ENCODE measurements around the gene PMEL.
A peak's percentile ranks its signal among the peaks of the same experiment; 100 is the strongest.
"Not testable (repeated sequence)": the region's sequence is repeated elsewhere in the genome, so short reads cannot be mapped to it uniquely, and the experiment has no call there.

The PMEL gene

GRCh38 chr12:55927588-55928502, 38.0 kb downstream of the PMEL start, which contains the start of gene PYM1:
Gene PYM1, minus strand, starts transcription at chr12:55927894. Its CDS starts 133 bp downstream, at chr12:55927761.
- peak within 1 kb of the TSS; percentile 99 for H3K4me3 ChIP-seq (ENCODE audit: low read length)
- DNase-seq (ENCODE audit: low read depth): no peak
- no peak for TF ChIP-seq CTCF (conservative IDR thresholded peaks at IDR 0.05; ENCODE audit: low read depth, low read length)

GRCh38 chr12:55926738-55927587, 38.9 kb downstream of the PMEL start:
- TF ChIP-seq CTCF (conservative IDR thresholded peaks at IDR 0.05; ENCODE audit: low read depth, low read length): peak; percentile 77
- peak; percentile 70 for DNase-seq (ENCODE audit: low read depth)

GRCh38 chr12:55925870-55926737, 39.7 kb downstream of the PMEL start:
- H3K4me3 ChIP-seq (ENCODE audit: low read length): peak overlapping the region; percentile 99
- no peak for TF ChIP-seq CTCF (conservative IDR thresholded peaks at IDR 0.05; ENCODE audit: low read depth, low read length)
- no peak for DNase-seq (ENCODE audit: low read depth)

More at GRCh38 chr12:55926738-55927587, 38.9 kb downstream of the PMEL start:
- peak overlapping the region; percentile 99 for H3K4me3 ChIP-seq (ENCODE audit: low read length)

GRCh38 chr12:55925371-55925770, 40.5 kb downstream of the PMEL start:
- no peak for DNase-seq (ENCODE audit: low read depth)
- TF ChIP-seq CTCF (conservative IDR thresholded peaks at IDR 0.05; ENCODE audit: low read depth, low read length): no peak
- no peak overlapping the region for H3K4me3 ChIP-seq (ENCODE audit: low read length)

GRCh38 chr12:55923648-55924047, 42.2 kb downstream of the PMEL start:
- H3K4me3 ChIP-seq (ENCODE audit: low read length); DNase-seq (ENCODE audit: low read depth): not testable (repeated sequence)

GRCh38 chr12:55922126-55922525, 43.7 kb downstream of the PMEL start:
- no peak for TF ChIP-seq CTCF (conservative IDR thresholded peaks at IDR 0.05; ENCODE audit: low read depth, low read length)
- H3K4me3 ChIP-seq (ENCODE audit: low read length): no peak overlapping the region
- no peak for DNase-seq (ENCODE audit: low read depth)

- not testable (repeated sequence) for H3K4me3 ChIP-seq (ENCODE audit: low read length); DNase-seq (ENCODE audit: low read depth)
Observed at GRCh38 chr12:55919032-55919431, 46.8 kb downstream of the PMEL start.

Data from retinal pigment epithelial cell (primary cell).